GM12864 (cell line): ENCODE data around the gene GJB5.

Experiments
- DNase-seq: peaks from one replicate; pipeline ENCODE4 v3.0.0-alpha.2; 2011; ENCODE audit warnings: low read depth
- H3K4me3 ChIP-seq: 2 replicates; pipeline ENCODE4 v1.5.1; 2011; ENCODE audit warnings: mild to moderate bottlenecking, low read depth, low read length, control low read depth
- TF ChIP-seq, protein P1 (sequence below): IDR thresholded peaks from 2 replicates; pipeline ENCODE4 v1.5.1; 2011; ENCODE audit warnings: low read depth, mild to moderate bottlenecking, moderate library complexity, low read length, control low read depth, inconsistent platforms; ENCODE audit errors: missing control alignments

GJB5 gene

DNA sequence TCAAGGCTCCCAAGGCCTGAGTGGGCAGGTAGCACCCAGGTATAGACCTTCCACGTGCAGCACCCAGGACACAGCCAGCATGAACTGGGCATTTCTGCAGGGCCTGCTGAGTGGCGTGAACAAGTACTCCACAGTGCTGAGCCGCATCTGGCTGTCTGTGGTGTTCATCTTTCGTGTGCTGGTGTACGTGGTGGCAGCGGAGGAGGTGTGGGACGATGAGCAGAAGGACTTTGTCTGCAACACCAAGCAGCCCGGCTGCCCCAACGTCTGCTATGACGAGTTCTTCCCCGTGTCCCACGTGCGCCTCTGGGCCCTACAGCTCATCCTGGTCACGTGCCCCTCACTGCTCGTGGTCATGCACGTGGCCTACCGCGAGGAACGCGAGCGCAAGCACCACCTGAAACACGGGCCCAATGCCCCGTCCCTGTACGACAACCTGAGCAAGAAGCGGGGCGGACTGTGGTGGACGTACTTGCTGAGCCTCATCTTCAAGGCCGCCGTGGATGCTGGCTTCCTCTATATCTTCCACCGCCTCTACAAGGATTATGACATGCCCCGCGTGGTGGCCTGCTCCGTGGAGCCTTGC lies 6.4 kb downstream of the GJB5 start:
- DNase-seq = no peak
- H3K4me3 ChIP-seq = no peak overlapping the region
- TF ChIP-seq, protein P1, sequence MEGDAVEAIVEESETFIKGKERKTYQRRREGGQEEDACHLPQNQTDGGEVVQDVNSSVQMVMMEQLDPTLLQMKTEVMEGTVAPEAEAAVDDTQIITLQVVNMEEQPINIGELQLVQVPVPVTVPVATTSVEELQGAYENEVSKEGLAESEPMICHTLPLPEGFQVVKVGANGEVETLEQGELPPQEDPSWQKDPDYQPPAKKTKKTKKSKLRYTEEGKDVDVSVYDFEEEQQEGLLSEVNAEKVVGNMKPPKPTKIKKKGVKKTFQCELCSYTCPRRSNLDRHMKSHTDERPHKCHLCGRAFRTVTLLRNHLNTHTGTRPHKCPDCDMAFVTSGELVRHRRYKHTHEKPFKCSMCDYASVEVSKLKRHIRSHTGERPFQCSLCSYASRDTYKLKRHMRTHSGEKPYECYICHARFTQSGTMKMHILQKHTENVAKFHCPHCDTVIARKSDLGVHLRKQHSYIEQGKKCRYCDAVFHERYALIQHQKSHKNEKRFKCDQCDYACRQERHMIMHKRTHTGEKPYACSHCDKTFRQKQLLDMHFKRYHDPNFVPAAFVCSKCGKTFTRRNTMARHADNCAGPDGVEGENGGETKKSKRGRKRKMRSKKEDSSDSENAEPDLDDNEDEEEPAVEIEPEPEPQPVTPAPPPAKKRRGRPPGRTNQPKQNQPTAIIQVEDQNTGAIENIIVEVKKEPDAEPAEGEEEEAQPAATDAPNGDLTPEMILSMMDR = no peak

DNA sequence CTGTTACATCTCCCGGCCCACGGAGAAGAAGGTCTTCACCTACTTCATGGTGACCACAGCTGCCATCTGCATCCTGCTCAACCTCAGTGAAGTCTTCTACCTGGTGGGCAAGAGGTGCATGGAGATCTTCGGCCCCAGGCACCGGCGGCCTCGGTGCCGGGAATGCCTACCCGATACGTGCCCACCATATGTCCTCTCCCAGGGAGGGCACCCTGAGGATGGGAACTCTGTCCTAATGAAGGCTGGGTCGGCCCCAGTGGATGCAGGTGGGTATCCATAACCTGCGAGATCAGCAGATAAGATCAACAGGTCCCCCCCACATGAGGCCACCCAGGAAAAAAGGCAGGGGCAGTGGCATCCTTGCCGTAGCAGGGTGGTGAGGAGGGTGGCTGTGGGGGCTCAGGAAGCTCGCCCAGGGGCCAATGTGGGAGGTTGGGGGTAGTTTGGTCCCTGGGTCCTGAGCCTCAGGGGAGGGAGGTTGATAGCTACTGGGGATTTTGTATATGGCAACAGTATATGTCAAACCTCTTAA lies 7.0 kb downstream of the GJB5 start:
- no peak for DNase-seq
- TF ChIP-seq, protein P1 = no peak
- H3K4me3 ChIP-seq = no peak overlapping the region

DNA sequence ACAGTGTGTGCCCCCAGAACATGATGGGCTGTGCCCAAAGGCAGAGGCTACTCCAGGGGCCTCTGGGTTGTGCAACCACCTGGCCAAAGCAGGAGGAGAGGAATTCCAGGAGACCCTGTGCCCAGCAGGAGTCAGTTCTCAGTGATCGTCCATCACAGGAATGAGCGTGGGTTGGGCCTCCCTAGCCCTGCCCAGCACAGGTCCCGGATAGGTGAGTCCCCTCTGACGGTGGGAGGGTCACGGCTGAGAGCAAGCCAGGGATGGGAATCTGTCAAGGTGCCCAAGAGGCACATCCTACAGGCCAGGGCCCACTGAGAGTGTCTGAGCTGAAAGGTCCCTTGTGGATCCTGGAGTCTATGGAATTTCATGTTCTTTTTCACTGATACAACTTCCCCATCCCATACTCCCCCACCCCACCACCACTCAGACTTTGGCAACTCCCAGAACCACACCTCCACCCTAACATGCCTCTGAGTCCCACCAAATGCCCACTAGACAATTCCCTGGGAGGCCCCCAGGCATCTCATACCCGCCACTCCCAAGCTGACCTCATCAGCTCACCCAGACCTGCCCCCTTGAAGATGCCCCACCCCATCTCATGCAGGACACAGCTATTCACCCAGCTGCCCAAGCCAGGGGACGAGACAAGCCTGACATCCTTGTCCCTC lies 7.8 kb downstream of the GJB5 start:
- TF ChIP-seq, protein P1 = no peak
- no peak for DNase-seq
- no peak overlapping the region for H3K4me3 ChIP-seq

DNA sequence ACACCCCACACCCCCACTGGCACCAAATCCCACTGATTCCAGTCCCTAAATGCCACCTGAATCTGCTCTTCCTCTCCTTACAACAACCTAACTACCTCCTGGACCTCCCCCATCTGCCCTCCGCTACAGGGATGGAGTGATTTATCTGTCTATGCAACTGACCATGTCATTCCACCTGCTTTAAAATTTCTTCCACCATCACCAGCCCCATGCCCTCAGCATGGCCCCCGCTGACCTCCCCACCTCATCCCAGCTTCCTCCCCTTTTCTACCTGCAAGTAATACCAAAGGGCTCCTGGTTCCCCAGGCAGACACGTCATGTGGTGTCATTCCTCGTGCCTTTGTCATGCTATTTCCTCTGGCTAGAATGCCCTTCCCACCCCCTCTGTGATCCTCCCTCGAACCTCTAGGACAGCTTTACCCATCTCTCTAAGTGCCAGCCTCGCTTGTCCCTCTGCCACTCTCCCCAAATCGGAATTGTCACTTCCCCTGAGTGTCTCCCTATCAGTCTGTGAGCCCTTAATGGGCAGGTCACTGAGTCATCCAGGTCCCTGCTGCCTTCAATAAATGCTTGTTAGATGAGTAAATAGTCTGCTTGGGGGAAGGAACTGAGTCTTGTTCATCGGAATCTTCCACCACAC lies 8.4 kb downstream of the GJB5 start:
- TF ChIP-seq, protein P1 = no peak
- H3K4me3 ChIP-seq = no peak overlapping the region
- DNase-seq = no peak

DNA sequence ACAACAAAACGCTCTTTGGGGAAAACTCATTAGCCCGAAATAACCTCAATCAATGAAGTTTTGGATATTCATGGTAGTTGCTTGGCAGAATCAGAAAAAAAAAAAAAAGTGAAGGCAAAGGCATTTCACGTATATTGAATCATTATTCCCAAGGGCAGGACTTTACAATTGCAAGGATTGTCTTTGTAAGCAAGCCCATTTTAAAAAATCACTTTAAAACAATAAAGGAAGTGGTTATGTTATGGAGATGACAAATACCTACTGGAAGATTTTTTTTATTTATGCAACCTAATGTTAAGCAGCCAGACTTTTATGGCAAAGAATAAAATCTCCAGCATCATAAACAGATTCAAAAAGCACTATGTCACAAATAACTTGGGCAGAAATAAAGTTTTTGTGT lies 14.0 kb downstream of the GJB5 start:
- TF ChIP-seq, protein P1 = no peak
- no peak for DNase-seq
- H3K4me3 ChIP-seq = no peak overlapping the region

DNA sequence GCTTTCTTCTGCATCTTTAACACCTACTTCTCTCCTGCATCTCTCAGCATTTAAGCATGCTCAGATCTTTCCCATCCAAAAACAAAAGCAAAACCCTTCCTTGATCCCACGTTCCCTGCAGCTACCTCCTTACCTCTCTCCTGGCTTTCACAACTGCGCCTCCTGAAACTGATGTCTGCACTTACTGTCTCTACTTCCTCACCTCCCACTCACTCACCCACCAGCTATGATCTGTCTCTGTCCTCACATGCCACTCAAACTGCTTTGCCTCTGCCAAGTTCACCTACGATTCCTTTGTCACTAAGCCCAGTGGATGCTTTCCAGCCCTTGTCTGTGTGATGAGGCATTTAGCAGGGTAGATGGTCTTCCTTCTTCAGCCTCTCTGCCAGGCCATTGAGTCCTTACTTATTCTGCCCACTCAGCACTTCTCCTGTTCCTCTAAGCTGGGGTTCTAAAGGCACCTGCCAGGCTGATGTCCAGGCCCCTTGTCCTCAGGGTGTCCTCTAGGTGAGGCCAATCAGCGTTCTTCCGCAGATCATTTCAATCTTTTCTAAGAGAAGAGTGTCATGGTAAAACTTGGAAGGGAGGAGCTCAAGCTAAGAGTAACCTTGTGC lies 16.2 kb downstream of the GJB5 start:
- H3K4me3 ChIP-seq = no peak overlapping the region
- TF ChIP-seq, protein P1 = no peak

More for the DNA sequence above, 16.2 kb downstream of the GJB5 start:
- no peak for DNase-seq
